Adipose tissue (tissue), 3 donors: ENCODE data around the gene NTM. TPM values are rescaled to one million over a fixed set of nuclear protein-coding genes. Genes with fewer than 3 reads are reported as not detected.
"Not testable (repeated sequence)": the region's sequence is repeated elsewhere in the genome, so short reads cannot be mapped to it uniquely, and the experiment has no call there.

Source experiments
- H3K27ac ChIP-seq: one replicate; pipeline ENCODE4 v1.5.1; 2013; ENCODE audit warnings: low read depth, low read length
- WGBS, 3 donors: extraction: QIAGEN DNeasy Blood & Tissue Kit; methylation state at CpG; one replicate each; pipeline ENCODE4 v1.1.7; 2013; 5-methylcytosine and 5-hydroxymethylcytosine counted together
- polyA plus RNA-seq, 3 donors: library from polyadenylated mRNA; stranded (reverse); fragments of 200-250 nt; gene quantifications; one replicate each; pipeline ENCODE4 v1.2.3, GENCODE V29; 2013
- donor health status: healthy with polysubstance abuse.
- donor health status: Bipolar disorder and iron deficiency.
- donor health status: healthy.

The NTM gene
- polyA plus RNA-seq, 3 donors, result 0.22 to 2.2 (median 1.6) TPM

DNA sequence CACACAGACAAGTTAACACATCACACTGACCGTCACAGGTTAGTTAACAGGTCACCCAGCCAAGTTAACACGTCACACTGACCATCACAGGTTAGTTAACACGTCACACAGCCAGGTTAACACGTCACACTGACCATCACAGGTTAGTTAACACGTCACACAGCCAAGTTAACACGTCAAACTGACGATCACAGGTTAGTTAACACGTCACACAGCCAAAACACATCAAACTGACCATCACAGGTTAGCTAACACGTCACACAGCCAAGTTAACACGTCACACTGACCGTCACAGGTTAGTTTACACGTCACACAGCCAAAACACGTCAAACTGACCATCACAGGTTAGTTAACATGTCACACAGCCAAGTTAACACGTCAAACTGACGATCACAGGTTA is 699.2 kb downstream of the NTM start:
- WGBS, 3 donors, result 81 to 94% (median 93%) methylated on average over 15 of the region's 15 CpGs
- not testable (repeated sequence) for H3K27ac ChIP-seq

DNA sequence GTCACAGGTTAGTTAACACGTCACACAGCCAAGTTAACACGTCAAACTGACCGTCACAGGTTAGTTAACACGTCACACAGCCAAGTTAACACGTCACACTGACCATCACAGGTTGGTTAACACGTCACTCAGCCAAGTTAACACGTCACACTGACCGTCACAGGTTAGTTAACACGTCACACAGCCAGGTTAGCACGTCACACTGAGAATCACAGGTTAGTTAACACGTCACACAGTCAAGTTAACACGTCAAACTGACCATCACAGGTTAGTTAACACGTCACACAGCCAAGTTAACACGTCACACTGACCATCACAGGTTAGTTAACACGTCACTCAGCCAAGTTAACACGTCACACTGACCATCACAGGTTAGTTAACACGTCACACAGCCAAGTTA is 700.5 kb downstream of the NTM start:
- not testable (repeated sequence) for H3K27ac ChIP-seq
- WGBS, 3 donors, result 81 to 93% (median 92%) methylated on average over 14 to 15 of the region's 17 CpGs

DNA sequence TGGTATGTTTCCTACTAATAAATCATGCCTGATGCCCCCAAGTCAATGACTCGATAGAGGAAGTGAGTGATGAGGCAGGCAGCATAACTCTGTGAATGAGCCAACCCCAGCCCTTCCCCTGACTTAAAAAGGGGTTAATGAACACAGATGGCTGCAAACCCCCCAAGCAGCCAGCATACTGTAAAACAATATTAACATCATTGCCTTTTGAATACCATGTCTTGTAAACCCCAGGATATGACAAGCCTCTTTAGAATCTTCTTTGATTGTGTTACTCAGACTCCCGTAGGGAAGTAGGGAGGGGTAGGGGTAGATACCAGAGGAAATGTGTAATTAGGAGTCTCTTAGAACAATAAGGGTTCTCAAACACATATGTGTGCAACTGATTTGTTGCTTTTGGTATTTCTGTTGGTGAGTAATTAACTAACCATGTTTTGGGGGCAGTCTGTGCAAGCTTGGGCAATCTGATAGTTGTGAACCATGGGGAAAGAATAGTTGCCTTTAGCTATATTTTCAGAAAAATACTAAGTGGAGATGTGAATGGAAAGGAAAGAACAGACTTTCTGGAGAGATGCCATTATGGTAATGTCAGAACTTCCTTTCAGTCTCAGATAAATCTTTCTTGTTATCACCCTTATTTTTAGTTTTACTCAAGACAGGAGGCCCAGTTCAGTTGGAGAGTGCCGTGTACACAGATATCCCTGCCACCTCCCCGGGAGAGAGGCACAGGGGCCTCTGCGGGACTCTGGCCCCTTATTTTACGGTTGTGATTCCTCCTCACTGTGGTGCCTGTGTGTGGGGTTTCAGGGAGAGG is 701.8 kb downstream of the NTM start:
- no peak overlapping the region for H3K27ac ChIP-seq

DNA sequence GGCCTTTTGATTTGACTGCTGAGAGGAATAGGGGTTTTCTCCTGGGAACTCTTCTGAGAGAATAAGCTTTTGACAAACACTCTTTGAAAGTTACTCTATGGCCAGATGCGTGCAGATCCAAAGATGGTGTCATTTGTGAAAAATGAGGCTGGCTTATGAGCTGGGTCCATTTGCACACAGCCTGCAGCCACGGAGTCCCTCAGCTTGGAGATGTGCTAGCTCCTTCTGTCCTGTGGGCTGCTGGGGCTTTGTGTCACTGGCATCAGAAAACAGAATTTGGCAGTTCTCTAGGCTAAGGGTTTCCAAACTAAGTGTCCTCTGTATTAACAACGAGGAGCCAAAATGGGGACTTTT is 702.4 kb downstream of the NTM start:
- H3K27ac ChIP-seq, result no peak overlapping the region
- WGBS, 3 donors, result 27 to 60% (median 49%) methylated on average over 3 of the region's 3 CpGs

More for the DNA sequence above, 701.8 kb downstream of the NTM start:
- 34 to 37% (median 37%) methylated on average over 6 of the region's 6 CpGs for WGBS, 3 donors

DNA sequence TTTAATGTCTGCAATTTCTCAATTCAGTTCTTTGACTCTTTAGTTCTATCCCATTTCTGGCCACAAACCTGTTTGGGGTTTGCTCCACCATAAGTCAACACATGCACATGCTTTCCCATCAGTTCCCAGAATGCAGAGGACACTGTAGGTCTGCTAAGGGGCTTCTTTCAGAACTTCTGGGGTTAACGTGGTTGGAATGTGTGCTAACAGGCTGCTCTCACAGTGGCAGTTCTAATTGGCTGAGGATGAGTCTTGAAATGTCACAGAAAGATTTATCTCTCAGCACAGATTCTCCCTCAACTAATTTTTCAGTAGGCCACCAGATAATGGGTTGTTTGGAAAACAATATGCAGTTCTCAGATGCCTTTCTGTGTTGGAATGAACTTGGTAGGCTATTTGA is 703.4 kb downstream of the NTM start:
- H3K27ac ChIP-seq, result no peak overlapping the region
- 34 to 69% (median 52%) methylated on average over 1 of the region's 1 CpG for WGBS, 3 donors

DNA sequence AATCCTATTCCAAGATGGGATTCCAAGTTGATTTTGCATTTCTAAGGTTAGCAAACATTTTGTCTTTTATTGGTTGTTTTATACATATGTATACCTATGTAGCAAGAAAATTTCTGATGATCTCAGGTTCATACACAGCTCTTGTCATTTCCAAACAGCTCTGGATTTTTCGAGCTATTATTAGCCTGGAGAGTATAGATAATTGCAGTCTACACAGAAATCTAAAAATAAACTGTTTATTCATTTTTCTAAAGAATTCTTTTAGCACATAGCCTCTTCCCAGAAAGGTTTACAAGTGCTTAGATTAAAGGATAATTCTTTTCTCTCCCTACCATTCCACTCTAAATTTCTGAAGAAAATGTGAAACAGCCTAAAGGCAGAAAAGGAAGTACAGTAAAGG is 705.0 kb downstream of the NTM start:
- H3K27ac ChIP-seq, result no peak overlapping the region
- WGBS, 3 donors, result 35 to 68% (median 52%) methylated on average over 1 of the region's 1 CpG

DNA sequence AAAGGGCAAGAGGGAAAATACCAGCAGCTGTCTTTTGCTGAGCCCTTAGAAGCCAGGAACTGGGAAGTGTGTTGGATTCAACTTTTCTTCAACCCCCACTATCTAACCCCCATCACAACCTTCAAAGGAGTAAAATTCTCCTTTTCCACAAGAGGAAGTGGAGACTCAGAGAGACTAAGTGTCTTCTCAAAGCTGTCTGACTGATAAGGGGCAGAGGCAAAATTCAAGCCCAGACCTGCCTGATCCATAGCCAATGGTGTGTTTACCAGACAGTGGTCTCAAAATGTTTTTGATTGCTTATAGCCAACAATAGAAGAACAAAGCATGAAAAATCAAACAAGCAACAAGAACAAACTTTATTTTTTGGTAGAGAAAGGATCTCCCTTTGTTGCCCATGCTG is 707.0 kb downstream of the NTM start:
- no peak overlapping the region for H3K27ac ChIP-seq

DNA sequence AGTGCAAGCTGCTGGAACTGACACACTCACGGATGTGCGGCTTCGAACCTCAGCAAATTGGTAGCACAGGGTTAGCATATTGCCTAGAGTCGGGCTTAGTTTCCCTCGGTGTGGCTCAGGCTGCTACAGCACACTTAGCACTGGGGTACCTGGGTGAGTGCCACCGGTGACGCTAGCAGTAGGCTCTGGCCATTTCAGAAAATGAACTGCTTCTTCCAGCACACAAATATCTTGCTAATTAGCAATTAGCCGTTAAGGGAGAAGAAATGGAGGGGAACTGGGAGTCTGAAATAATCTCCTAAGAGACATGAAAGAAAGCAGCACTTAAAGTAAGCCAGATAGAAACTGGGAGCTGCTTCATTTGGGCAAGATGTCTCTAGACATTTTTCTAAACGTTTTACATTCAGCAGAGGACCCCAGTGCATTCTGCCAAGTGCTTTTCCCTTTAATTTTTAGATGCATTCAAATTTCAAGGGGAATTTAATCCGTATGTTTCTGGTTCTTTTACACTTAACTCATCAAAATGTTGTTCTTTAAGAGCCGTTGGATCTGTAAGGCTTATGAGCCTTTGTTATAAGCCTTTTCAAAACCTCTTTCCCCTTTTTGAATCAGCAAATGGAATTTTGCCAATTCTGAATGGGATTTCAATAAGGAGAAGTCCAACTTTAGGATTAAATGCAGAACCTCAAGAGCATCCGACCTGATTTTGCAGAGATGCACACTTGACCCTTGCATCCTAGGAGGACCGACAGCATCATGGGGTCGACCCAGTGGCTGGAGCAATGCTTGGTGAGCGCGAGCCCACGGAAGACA is 708.1 kb downstream of the NTM start:
- 75 to 78% (median 77%) methylated on average over 17 of the region's 17 CpGs for WGBS, 3 donors
- H3K27ac ChIP-seq, result no peak overlapping the region

DNA sequence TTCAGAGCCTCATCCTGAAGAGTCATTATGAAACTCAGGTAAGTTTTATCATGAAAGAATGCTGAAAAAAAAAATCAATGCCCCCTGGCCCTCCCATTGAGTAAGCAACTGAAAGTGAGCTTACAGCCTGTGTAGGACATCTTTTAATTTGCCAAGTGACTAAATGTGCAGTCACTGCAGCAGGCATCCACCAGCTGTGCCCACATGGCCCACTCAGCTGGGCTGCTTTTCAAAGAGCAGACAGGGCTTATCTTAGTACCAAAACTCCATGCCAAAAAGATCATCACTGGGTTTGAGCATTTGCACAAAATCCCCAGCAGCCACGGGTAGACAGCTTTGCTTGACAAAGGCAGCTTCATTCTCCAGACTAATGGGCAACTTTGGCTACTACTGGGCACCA is 709.7 kb downstream of the NTM start:
- no peak overlapping the region for H3K27ac ChIP-seq
- 53 to 79% (median 60%) methylated on average over 1 of the region's 1 CpG for WGBS, 3 donors

DNA sequence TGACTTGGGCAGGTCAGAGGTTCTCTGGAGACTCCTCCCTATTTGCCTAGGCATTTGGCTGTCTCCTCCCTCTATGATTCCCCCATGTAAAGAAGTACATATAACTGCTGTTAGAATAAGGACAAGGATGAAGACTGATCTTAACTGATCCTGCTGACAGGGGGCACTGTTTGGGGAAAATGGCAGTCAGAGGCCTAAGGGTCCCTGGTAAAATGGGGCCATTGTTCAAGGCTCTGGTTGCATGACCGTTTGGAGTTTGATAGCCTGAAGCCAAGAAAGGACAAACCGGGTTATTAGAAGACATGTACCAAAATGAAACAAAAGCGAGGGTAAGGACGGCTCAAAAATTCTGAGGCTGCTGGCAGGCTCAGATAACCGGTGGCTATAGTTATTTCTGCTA is 712.2 kb downstream of the NTM start:
- H3K27ac ChIP-seq, result no peak overlapping the region
- 72 to 92% (median 90%) methylated on average over 5 of the region's 5 CpGs for WGBS, 3 donors

DNA sequence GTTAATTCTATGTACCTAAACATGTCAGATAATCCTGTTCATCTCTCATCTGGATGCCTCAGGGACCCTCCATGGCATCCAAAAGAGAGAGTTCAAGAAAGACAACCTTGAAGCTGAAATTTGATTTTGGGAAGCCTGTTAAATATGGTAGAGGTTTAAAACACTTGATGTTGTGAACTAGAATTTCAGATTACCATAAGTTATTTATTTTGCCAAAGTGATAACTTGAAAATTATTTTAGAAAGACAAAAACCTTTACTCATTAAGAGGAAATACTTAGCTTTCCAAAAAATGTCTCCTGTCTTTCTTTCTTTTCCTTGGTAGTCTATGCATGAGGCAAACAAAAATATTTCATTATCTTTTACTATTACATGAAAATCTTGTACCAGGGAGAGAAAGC is 714.0 kb downstream of the NTM start:
- no peak overlapping the region for H3K27ac ChIP-seq

DNA sequence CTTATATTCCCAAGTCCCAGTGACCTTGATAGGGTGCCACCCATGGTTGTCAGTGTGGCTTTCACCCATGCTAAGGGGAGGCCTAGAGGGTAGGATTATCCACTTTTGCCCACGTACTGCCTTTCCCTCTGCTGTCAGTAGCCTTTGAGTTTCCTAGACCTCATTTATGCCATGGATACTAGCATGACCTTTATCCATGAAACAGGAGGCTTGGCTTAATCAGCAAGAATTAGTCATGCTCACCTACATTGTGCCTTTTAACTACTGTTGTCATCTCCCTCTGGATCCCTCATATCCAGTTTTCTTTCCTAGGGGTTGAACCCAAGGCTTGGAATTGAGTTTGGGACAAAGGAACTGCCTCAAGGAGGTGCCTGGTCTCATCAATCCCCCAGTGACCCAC is 716.7 kb downstream of the NTM start:
- H3K27ac ChIP-seq, result no peak overlapping the region
- WGBS, 3 donors, result 60 to 73% (median 62%) methylated on average over 1 of the region's 1 CpG

DNA sequence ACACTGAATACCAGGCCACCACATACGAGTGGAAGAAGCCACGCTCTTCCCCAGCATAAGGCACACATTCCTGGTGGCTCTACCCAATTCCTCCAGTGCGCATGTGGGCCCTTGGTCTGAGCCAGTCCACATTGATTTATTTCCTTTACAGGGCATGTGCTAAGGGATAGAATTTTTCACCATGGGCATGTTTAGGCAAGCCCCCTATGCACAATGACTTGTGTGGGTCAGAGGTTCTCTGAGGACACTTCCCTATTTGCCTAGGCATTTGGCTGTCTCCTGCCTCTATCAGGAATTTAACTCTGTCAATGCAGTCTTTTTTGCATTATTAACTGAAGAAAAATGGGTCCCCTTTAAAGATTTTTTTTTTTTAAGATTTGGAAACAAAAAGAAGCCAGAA is 718.1 kb downstream of the NTM start:
- H3K27ac ChIP-seq, result no peak overlapping the region
- WGBS, 3 donors, result 87 to 88% (median 87%) methylated on average over 3 of the region's 3 CpGs

DNA sequence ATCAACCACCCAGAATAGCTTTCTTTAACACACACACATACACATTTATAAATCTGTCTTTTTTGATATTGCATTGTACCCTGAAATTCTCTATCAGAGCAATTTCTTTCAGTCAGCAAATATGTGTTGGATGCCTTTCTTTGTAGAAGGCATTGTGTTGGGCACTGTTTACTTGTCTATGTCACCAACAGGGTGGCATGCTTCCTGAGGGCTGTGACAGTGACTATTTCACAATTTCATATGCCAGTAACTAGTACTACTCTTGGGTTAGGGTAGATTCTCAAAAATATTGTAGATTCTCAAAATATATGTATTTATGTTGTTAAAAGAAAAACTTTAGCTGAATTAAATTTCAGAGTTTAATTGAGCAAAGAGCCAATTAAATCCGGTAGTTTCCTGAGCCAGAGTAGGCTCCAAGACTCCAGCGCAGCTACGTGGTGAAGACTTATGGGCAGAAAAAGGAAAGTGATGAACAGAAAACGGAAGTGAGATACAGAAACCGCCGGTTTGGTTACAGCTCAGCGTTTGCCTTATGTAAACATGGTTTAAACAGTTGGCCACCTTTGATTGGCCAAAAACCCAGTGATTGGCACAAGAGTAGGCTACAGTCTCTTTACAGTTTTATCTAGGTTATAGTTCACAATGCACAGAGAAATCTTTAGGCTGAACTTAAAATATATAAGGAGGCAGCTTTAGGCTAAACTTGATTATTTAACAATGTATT is 723.3 kb downstream of the NTM start:
- WGBS, 3 donors, result 72 to 81% (median 73%) methylated on average over 7 of the region's 7 CpGs
- no peak overlapping the region for H3K27ac ChIP-seq

DNA sequence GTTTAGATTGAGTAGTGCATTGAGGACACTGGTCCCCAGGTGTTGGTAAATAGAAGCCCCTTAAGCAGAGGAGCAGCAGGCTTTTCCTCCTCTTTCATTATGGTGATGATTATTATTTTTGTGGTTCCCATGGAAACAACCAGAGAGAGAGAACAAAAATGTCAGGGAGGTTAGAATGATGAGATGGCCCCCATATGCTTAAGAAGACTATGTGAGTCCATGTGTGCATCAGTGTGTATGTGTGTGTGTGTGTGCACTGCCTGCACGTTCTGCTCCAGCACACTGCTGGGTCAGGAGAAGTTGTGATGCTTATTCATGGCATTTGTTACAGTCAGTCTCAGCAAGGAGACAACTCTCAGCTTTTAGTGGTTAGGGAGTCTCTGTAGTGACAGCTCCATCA is 724.2 kb downstream of the NTM start:
- no peak overlapping the region for H3K27ac ChIP-seq
- 43 to 68% (median 66%) methylated on average over 1 of the region's 1 CpG for WGBS, 3 donors

DNA sequence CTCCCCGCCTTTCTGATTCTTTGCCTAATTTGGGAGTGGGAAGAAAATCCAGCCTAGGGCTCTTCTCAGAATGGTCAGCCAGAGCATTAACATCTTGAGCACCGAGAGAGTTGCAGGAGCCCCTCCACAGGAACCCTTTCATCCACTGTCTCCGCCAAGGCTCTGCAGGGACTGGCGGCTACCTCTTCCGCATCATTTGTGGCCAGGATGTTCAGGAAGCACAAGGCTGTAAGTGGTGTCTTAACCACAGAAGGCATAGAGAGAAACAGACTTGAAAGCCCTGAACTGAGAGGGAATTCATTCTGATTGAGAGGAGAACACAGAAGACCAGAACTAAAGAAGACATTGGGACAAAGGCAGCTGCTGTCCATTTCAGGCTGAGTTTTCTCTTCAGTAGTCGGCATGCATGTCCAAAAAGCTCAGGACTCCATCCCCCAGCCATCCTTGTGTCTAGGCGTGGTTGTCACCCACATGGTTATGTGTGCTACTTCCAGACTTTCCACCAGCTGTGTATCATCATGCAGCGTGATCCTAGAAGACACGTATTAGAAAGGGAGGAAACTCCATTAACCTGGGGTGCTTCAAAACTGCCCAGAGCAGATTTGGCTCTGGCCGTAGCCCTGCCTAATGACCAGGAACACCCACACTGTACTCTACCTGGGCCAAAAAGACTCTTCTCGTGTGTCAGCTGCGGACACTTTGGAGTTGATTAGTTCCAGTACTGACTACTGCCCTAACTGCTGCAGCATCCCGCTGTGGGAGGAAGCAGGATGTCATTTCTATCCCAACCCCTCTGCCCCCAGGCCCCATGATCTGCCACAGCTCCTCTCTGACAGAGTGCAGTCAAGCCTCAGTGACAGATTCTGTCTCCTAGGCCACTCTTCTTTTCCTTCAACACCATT is 725.1 kb downstream of the NTM start:
- WGBS, 3 donors, result 64 to 76% (median 73%) methylated on average over 13 of the region's 13 CpGs
- no peak overlapping the region for H3K27ac ChIP-seq

DNA sequence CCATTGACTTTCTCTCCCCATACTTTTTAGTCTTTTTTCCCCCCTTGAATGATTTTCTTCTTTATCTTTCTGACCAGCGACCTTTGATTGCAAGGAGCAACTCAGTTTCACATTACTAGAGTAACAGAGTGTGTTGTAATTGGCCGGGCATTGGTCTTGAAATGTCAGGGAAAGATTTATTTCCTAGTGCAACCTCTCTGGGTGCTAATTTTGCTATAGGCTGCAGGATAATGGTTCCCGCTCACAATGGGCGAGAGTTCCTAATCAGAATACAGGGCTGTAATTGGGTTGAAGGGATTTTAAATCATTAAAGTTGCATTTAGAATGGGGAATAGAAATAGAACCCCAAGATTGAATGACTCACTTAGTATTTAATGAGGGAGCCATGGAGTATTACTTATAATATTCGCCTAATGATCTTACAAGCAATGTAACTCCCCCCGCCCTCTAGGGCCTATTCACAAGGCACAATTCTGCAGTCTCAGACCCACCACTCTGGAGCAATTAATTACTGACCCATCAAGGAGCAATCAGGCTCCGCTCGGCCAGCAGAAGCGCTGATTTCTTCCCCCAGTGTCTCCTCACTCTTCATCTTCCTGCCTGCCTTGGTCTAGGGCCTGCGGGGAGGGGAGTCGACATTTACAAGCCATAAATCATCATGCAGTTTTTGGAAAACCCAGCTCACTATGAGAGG is 725.9 kb downstream of the NTM start:
- no peak overlapping the region for H3K27ac ChIP-seq
- WGBS, 3 donors, result 53 to 79% (median 76%) methylated on average over 11 of the region's 11 CpGs

DNA sequence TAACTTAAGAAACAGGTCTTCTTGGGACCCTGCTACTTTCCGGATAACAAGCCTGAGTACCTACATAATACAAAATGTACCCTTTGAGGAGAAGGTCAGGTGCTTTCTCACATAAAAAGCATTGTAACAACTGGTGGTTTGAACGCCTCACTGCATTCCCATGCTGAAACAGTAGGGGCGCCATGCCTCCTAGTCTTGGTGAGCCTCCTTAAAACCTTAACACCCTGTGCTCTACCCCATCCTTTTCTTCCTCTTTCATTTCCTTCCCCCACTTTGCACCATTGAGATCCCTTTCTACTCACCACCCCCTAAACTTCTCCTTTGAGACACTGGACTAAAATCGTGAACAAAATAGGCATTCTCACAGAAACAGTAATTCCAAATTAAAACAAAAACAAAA is 729.3 kb downstream of the NTM start:
- no peak overlapping the region for H3K27ac ChIP-seq
- 38 to 62% (median 57%) methylated on average over 4 of the region's 4 CpGs for WGBS, 3 donors
